ENCODE data around the gene MRM2. TPM values are rescaled to one million over a fixed set of nuclear protein-coding genes. Genes with fewer than 3 reads are reported as not detected.

Gene MRM2
- total and polyA plus RNA-seq, 10 of the 15 experiments (the other 5 are each of a cell fraction or from before 2014, with no cell fraction given), result 43.2 to 128 (median 71.4) TPM

DNA sequence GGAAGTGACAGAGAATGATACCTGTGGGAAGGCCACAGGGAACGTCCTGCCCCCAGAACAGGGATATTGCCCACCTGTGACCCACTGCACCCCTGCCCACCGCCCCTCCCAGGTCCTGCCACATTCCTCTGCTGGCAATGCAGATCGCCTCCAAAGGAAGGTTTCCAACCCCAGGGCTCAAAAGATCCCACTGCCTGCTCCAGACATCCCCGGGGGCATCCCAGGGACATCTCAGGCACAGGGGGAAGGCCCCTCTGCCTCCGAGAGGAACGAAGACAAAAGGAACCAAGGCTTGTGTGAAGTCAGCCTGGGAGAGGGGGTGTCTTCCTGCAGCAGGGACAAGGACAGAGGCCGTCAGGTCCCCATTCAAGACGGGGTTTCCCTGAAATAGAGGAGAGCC lies 28.5 kb upstream of the MRM2 start:
- Histone ChIP-seq H3K4me2 (ENCODE audit: control insufficient read depth, insufficient read depth) (no peak overlapping the region), H3K9ac (ENCODE audit: control insufficient read depth, insufficient read depth, low read length) (no peak overlapping the region), H3K79me2 (ENCODE audit: control insufficient read depth, insufficient read depth, low read length) (no peaks in the 10 kb centered on the region), H3K9me3 (replicated peaks; ENCODE audit: control insufficient read depth, insufficient read depth, low read length) (no peaks in the 10 kb centered on the region), H2AFZ (ENCODE audit: control insufficient read depth, low read depth, low read length) (no peak overlapping the region), H3K27me3 (replicated peaks in 1 of 2; ENCODE audit: control insufficient read depth in 2 of 2, insufficient read depth in 2 of 2, low read length in 1 of 2) (no peaks in the 10 kb centered on the region), H3K4me1 (ENCODE audit: control insufficient read depth, insufficient read depth, low read length) (no peaks in the 10 kb centered on the region), H3K27ac (ENCODE audit: control insufficient read depth, insufficient read depth) (no peak overlapping the region), H4K20me1 (ENCODE audit: control insufficient read depth, insufficient read depth) (no peaks in the 10 kb centered on the region), H3K4me3 (no peak overlapping the region), H3K36me3 (ENCODE audit: control insufficient read depth in 2 of 2, insufficient read depth in 2 of 2, low read length in 1 of 2) (peaks cover 9 to 28% of the 10 kb centered on the region in 2 experiments; a peak in 3 of 4 replicates)
- no peak for DNase-seq (ENCODE audit: low read depth, low spot score)
- TF ChIP-seq SRF (IDR thresholded peaks at IDR 0.05; ENCODE audit: low read depth in 2 of 2, low read length in 2 of 2) (no peak), NFYA (IDR thresholded peaks at IDR 0.05; ENCODE audit: borderline replicate concordance, low read depth, low read length) (no peak), ZNF274 (IDR thresholded peaks at IDR 0.05; ENCODE audit: insufficient read depth, insufficient read length) (no peak), RUNX3 (IDR thresholded peaks at IDR 0.05; ENCODE audit: low read length) (no peak), BCL11A (IDR thresholded peaks at IDR 0.05; ENCODE audit: low read depth, low read length) (no peak), MYC (IDR thresholded peaks at IDR 0.05; ENCODE audit: insufficient read depth, insufficient read length, insufficient replicate concordance, low read length, severe bottlenecking) (no peak), NFYB (IDR thresholded peaks at IDR 0.05; ENCODE audit: insufficient read depth, low read depth, low read length) (no peak)
- TF ChIP-seq, protein P1, sequence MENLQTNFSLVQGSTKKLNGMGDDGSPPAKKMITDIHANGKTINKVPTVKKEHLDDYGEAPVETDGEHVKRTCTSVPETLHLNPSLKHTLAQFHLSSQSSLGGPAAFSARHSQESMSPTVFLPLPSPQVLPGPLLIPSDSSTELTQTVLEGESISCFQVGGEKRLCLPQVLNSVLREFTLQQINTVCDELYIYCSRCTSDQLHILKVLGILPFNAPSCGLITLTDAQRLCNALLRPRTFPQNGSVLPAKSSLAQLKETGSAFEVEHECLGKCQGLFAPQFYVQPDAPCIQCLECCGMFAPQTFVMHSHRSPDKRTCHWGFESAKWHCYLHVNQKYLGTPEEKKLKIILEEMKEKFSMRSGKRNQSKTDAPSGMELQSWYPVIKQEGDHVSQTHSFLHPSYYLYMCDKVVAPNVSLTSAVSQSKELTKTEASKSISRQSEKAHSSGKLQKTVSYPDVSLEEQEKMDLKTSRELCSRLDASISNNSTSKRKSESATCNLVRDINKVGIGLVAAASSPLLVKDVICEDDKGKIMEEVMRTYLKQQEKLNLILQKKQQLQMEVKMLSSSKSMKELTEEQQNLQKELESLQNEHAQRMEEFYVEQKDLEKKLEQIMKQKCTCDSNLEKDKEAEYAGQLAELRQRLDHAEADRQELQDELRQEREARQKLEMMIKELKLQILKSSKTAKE (IDR thresholded peaks at IDR 0.05; ENCODE audit: low read depth, poor library complexity, severe bottlenecking), result no peak
- BruUV-seq (replicated peaks), result no TSS peak
- CTCF ChIA-PET, result no interaction called here
- no peak for ATAC-seq
- RAD21 ChIA-PET (ENCODE audit: unreplicated experiment), result no interaction called here
- in situ Hi-C loops (cut with MboI) (no loop called here), intact Hi-C loops (cut with micrococcal nuclease; ENCODE audit: unreplicated experiment) (no loop called here)
- POLR2A ChIA-PET, result no interaction called here
- no peak for FAIRE-seq
- 100% methylated on average over 6 of the region's 8 CpGs for WGBS (ENCODE audit: insufficient coverage, insufficient replicate concordance, low lambda C conversion rate, missing lambda C conversion rate)
- SMC1A ChIA-PET (ENCODE audit: uncharacterized antibody, unreplicated experiment), result no interaction called here
